ENCODE results near the gene TPD52L2.

DNA sequence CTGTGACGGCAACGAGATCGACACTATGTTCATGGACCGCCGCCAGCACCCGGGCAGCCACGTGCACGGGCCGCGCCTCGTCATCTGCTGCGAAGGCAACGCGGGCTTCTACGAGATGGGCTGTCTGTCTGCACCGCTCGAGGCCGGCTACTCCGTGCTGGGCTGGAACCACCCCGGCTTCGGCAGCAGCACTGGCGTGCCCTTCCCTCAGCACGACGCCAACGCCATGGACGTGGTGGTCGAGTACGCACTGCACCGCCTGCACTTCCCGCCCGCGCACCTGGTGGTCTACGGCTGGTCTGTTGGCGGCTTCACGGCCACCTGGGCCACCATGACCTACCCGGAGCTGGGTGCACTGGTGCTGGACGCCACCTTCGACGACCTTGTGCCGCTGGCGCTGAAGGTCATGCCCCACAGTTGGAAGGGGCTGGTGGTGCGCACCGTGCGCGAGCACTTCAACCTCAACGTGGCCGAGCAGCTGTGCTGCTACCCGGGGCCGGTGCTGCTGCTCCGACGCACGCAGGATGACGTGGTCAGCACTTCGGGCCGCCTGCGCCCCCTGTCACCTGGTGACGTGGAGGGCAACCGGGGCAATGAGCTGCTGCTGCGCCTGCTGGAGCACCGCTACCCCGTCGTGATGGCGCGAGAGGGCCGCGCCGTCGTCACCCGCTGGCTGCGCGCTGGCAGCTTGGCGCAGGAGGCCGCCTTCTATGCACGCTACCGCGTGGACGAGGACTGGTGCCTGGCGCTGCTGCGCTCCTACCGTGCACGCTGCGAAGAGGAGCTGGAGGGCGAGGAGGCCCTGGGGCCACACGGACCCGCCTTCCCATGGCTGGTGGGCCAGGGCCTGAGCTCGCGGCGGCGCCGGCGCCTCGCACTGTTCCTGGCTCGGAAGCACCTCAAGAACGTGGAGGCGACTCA lies 2.8 kb upstream of the TPD52L2 start:
- TF ChIP-seq ARNTL (CRISPR knock-in tag; IDR thresholded peaks at IDR 0.05; ENCODE audit: borderline replicate concordance, low read depth) = no peak
- no peak for TF ChIP-seq ZC3H10 (CRISPR knock-in tag; IDR thresholded peaks at IDR 0.05)
- TF ChIP-seq ZNF565 (CRISPR knock-in tag; conservative IDR thresholded peaks at IDR 0.05; ENCODE audit: low read depth) = no peak
- TF ChIP-seq RARB (CRISPR knock-in tag; IDR thresholded peaks at IDR 0.05) = no peak
- TF ChIP-seq ZNF8 (CRISPR knock-in tag; IDR thresholded peaks at IDR 0.05) = no peak
- TF ChIP-seq OSR1 (CRISPR knock-in tag; IDR thresholded peaks at IDR 0.05) = no peak

Measured in SK-N-SH treated with all-trans-retinoic acid at 6 μM for 48 hours (cell line).